Activated B cell treated with CpG ODN at 0.5 μM for 24 hours (primary cell): ENCODE results near the gene SEMA6A. TPM values are rescaled to one million over a fixed set of nuclear protein-coding genes. Genes with fewer than 3 reads are reported as not detected.
A peak's percentile ranks its signal among the peaks of the same experiment; 100 is the strongest.

Experiments used
- ATAC-seq: fragments of 200-7000 bp; cut with Tn5 transposase; one replicate; pipeline ENCODE4 v1.10.0; 2021; ENCODE audit warnings: low read depth, mild to moderate bottlenecking, moderate library complexity
- CTCF ChIA-PET: fragments of 350-600 bp; sonication (Branson Sonifier 250); formaldehyde crosslinking; loops from one replicate; lab custom pipeline; 2021; ENCODE audit warnings: antibody characterized with exemption; lab: Charles Lee
- POLR2A ChIA-PET: fragments of 350-600 bp; sonication (Branson Sonifier 250); formaldehyde crosslinking; loops from one replicate; lab custom pipeline; 2021; ENCODE audit warnings: antibody characterized with exemption; lab: Charles Lee
- DNase-seq: peaks from one replicate; pipeline ENCODE4 v3.0.0; 2022
- H3K27ac Mint-ChIP-seq: one replicate; pipeline ENCODE4 v1.8.0; 2020; ENCODE audit warnings: mixed read lengths
- H3K27me3 Mint-ChIP-seq: one replicate; pipeline ENCODE4 v1.8.0; 2021; ENCODE audit warnings: mixed read lengths
- H3K36me3 Mint-ChIP-seq: one replicate; pipeline ENCODE4 v1.8.0; 2021; ENCODE audit warnings: low read depth, mixed read lengths
- H3K4me1 Mint-ChIP-seq: one replicate; pipeline ENCODE4 v1.8.0; 2021; ENCODE audit warnings: mixed read lengths
- H3K4me3 Mint-ChIP-seq: one replicate; pipeline ENCODE4 v1.8.0; 2020; ENCODE audit warnings: mild to moderate bottlenecking, mixed read lengths
- H3K9me3 Mint-ChIP-seq: one replicate; pipeline ENCODE4 v1.8.0; 2020; ENCODE audit warnings: mixed read lengths
- CTCF ChIP-seq: fragments of 200-600 bp; IDR thresholded peaks from one replicate; pipeline ENCODE4 v1.8.0; 2022; ENCODE audit warnings: antibody characterized with exemption, mild to moderate bottlenecking
- intact Hi-C: fragments of 100-400 bp; cut with micrococcal nuclease; formaldehyde crosslinking; loops from one replicate; pipeline ENCODE4 v1.15.1; 2024
- total RNA-seq: library from RNA; stranded (reverse); gene quantifications from 2 replicates; pipeline ENCODE4 v1.2.3, GENCODE V29; 2022

Gene SEMA6A
- 0.20 TPM in 2 replicates for total RNA-seq

GRCh38 chr5:116574367-116575325 is at the start of gene SEMA6A:
Gene SEMA6A (minus strand): TSS chr5:116574823. CDS start chr5:116504944, 69,879 bp downstream.
- H3K4me1 Mint-ChIP-seq: peaks cover 42% of the 10 kb centered on the region
- CTCF ChIA-PET: interaction anchor here (1.1 kb wide), 1 partner anchor 45 kb away, joined by 3 read pairs; no protein-coding TSS in a partner anchor
- TF ChIP-seq CTCF: no peak
- H3K36me3 Mint-ChIP-seq: no peaks in the 10 kb centered on the region
- DNase-seq: peak; percentile 46
- no peak within 1 kb of the TSS for H3K27ac Mint-ChIP-seq
- H3K27me3 Mint-ChIP-seq: peaks cover 54% of the 10 kb centered on the region
- peak; percentile 69 for ATAC-seq
- POLR2A ChIA-PET: interaction anchor here (0.7 kb wide), 1 partner anchor 108 kb away, joined by 5 read pairs; no protein-coding TSS in a partner anchor
- intact Hi-C loops: loop anchor here (5.0 to 10.0 kb wide), 5 partner anchors 437 to 1400 kb away; partner anchors contain the start of genes AP3S1, ATG12, COMMD10 and FEM1C
- H3K9me3 Mint-ChIP-seq: no peaks in the 10 kb centered on the region
- H3K4me3 Mint-ChIP-seq: peak within 1 kb of the TSS; percentile 83

GRCh38 chr5:116622375-116623050 is 47.9 kb upstream of the SEMA6A start:
- intact Hi-C loops: no loop called here
- Mint-ChIP-seq H3K4me3 (no peak overlapping the region), H3K36me3 (no peaks in the 10 kb centered on the region), H3K27ac (no peak overlapping the region), H3K27me3 (no peaks in the 10 kb centered on the region), H3K4me1 (no peaks in the 10 kb centered on the region), H3K9me3 (no peaks in the 10 kb centered on the region)
- ATAC-seq (no peak), DNase-seq (no peak)
- CTCF ChIA-PET: no interaction called here
- POLR2A ChIA-PET: no interaction called here
- no peak for TF ChIP-seq CTCF

- DNase-seq: no peak
- Mint-ChIP-seq H3K27ac (no peak overlapping the region), H3K27me3 (no peaks in the 10 kb centered on the region), H3K9me3 (no peaks in the 10 kb centered on the region), H3K4me3 (no peak overlapping the region), H3K4me1 (no peaks in the 10 kb centered on the region), H3K36me3 (no peaks in the 10 kb centered on the region)
- TF ChIP-seq CTCF: no peak
- intact Hi-C loops: no loop called here
- POLR2A ChIA-PET: no interaction called here
- CTCF ChIA-PET: no interaction called here
- no peak for ATAC-seq
Measured at GRCh38 chr5:116621599-116621998, 47.0 kb upstream of the SEMA6A start.

GRCh38 chr5:116616876-116617275 is 42.3 kb upstream of the SEMA6A start:
- Mint-ChIP-seq H3K27ac (no peak overlapping the region), H3K4me3 (no peak overlapping the region), H3K27me3 (no peaks in the 10 kb centered on the region), H3K4me1 (peaks cover 8% of the 10 kb centered on the region), H3K9me3 (no peaks in the 10 kb centered on the region), H3K36me3 (no peaks in the 10 kb centered on the region)
- no peak for TF ChIP-seq CTCF
- POLR2A ChIA-PET: no interaction called here
- CTCF ChIA-PET: no interaction called here
- intact Hi-C loops: no loop called here
- no peak for DNase-seq
- ATAC-seq: no peak

- peaks cover 8% of the 10 kb centered on the region for H3K4me1 Mint-ChIP-seq
- no peak for ATAC-seq
- CTCF ChIA-PET: no interaction called here
- no peaks in the 10 kb centered on the region for H3K9me3 Mint-ChIP-seq
- H3K36me3 Mint-ChIP-seq: no peaks in the 10 kb centered on the region
- POLR2A ChIA-PET: no interaction called here
- TF ChIP-seq CTCF: no peak
- H3K27me3 Mint-ChIP-seq: no peaks in the 10 kb centered on the region
- no peak overlapping the region for H3K27ac Mint-ChIP-seq
- no peak for DNase-seq
- no peak overlapping the region for H3K4me3 Mint-ChIP-seq
- intact Hi-C loops: no loop called here
Measured at GRCh38 chr5:116614603-116614920, 39.9 kb upstream of the SEMA6A start.
